ENCODE data around the gene LAG3.

LAG3 gene

GRCh38 chr12:6790496-6791150 is 18.3 kb downstream of the LAG3 start:
- DNase-seq = no peak

GRCh38 chr12:6791931-6792520 is 19.7 kb downstream of the LAG3 start:
- DNase-seq = no peak

- DNase-seq = peak; percentile 82
These were observed 20.3 kb downstream of the LAG3 start for GRCh38 chr12:6792522-6793201.

- no peak for DNase-seq
These were observed 22.8 kb downstream of the LAG3 start for GRCh38 chr12:6795088-6795487.

GRCh38 chr12:6796576-6796975 is 24.3 kb downstream of the LAG3 start:
- no peak for DNase-seq

GRCh38 chr12:6799147-6799546 is 26.8 kb downstream of the LAG3 start:
- DNase-seq = no peak

GRCh38 chr12:6807170-6807569 is 34.9 kb downstream of the LAG3 start:
- no peak for DNase-seq

GRCh38 chr12:6809056-6809455 is 36.7 kb downstream of the LAG3 start:
- DNase-seq = no peak

GRCh38 chr12:6810758-6811157 is 38.4 kb downstream of the LAG3 start:
- DNase-seq = no peak

- no peak for DNase-seq
These were observed 41.0 kb downstream of the LAG3 start for GRCh38 chr12:6813363-6813762.

GRCh38 chr12:6816598-6816997 is 44.3 kb downstream of the LAG3 start:
- no peak for DNase-seq

- no peak for DNase-seq
These were observed 44.8 kb downstream of the LAG3 start for GRCh38 chr12:6817098-6817497.

GRCh38 chr12:6817662-6818157 is 45.4 kb downstream of the LAG3 start:
- no peak for DNase-seq

- DNase-seq = no peak
These were observed 45.9 kb downstream of the LAG3 start for GRCh38 chr12:6818222-6818621.

GRCh38 chr12:6818645-6819044 is 46.3 kb downstream of the LAG3 start:
- DNase-seq = no peak

GRCh38 chr12:6819106-6820030 is 47.0 kb downstream of the LAG3 start:
- DNase-seq = no peak

GRCh38 chr12:6820166-6820565 is 47.8 kb downstream of the LAG3 start:
- no peak for DNase-seq

GRCh38 chr12:6821591-6822425 is 49.5 kb downstream of the LAG3 start, which contains the start of gene GPR162:
TSS of gene GPR162 (plus strand) at chr12:6821821. CDS start at chr12:6823899, 2,078 bp downstream.
- DNase-seq = peak; percentile 99

GRCh38 chr12:6822426-6823135 is 50.3 kb downstream of the LAG3 start:
- DNase-seq = no peak

GRCh38 chr12:6823182-6824084 is 51.1 kb downstream of the LAG3 start:
- DNase-seq = no peak

All from NCI-H2171 treated with DMSO at 0.1 percent for 48 hours (cell line).